Kidney tubule cell (primary cell): ENCODE data around the gene PIP4K2B.

Experiments used
- DNase-seq: peaks from one replicate; pipeline ENCODE4 v3.0.0-alpha.2; 2018; ENCODE audit warnings: low spot score

Gene PIP4K2B

DNA sequence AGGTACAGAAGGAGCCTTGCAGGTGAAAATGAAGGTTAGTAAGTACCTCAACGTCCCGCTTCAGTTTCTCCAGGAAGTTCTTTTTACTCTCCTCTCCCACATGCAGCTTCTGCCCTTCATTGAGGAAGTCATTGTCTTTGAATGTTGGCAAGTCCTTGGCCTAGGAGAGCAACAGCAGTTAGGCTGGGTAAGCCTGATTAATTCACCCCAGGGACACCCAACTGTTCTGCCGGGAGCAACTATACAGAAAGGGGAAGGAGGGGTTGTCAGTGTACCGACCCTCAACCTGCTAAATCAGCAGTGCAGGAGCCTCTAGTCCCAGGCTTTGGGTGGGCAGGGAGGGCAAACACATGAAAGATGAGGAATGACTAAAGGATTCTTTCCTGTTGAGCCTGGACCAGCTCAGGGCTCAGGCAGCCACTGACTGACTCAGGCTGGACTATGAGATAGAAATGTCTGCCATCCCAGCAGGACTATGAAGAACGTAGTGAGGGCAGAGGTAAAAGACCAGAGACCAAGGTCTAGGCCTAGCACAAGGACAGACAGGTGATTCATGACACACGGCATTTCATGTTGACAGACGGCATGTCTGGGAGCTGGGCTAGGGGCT is 21.6 kb downstream of the PIP4K2B start:
- DNase-seq = no peak

DNA sequence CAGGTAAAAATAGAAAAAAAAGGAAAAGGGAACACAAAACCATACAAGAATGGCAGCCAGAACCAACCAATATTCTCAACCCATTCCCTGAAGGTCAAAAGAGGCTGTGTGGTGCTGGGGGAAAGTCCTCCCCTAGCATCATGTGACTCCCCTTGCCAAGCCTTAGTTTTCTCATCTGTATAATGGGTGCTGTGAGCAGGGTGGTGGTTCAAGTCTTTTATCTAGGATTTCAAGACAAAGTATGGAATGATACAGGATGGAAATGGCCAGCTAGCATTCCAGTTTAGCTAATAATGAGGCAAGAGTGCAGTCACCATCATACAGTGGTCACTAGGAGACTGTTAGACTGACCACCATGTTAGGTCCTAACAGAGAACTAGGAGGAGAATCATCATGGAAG is 26.1 kb downstream of the PIP4K2B start:
- no peak for DNase-seq

DNA sequence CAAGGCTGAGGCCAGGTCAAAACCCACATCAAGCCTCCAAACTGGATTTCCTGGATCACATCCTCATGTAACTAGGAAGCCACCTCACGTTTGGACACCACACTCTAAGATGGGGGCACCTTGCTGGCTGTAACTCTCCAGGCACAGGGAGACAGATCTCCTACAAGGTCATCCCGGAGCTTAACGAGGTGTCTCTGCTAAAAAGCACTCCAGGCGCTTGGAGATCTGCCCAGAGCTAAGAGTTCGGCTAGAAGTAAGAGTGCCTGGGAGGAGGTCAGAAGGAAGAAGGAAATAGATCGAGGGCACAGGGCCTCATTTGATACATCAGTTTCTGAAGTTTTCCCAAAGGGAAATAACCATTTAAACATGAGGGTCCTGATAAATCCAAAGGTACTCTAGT is 30.9 kb downstream of the PIP4K2B start:
- DNase-seq = no peak

DNA sequence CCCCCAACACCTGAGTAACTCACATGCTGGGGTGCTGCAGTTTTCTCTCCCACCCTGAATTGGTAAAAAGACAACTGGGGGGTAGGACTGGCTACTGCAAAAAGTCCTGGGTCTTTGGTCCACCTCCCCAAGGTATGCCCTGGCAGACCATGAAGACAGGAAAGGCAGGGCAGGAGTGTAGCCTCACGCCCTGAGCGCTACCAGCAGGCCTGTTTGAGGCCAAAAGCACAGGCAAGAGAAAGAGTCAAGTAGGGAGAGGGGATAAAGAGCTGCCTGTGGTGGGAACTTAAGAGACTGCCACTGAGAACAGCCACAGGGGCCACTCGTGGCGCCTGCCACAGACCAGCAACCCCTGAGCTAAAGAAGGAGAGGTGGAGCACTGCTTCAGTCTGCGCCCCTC is 33.0 kb downstream of the PIP4K2B start:
- no peak for DNase-seq

DNA sequence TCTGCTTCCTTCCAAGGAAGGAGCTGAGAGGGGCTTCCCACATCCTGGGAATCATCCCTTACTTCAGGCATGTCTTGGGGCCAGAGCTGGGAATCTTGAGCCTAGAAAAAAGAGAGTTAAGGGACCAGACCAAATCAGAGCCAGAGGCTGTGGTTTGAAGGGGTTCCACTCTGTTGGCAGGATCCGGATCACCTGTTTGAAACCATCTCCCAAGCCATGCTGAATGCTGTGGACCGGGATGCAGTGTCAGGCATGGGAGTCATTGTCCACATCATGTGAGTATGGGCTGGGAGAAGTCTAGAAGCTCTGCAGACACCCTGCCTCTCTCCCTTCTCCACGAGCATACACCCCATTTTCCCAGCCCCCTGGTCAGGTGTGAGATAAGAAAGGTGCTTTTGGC is 37.1 kb downstream of the PIP4K2B start:
- DNase-seq = no peak

DNA sequence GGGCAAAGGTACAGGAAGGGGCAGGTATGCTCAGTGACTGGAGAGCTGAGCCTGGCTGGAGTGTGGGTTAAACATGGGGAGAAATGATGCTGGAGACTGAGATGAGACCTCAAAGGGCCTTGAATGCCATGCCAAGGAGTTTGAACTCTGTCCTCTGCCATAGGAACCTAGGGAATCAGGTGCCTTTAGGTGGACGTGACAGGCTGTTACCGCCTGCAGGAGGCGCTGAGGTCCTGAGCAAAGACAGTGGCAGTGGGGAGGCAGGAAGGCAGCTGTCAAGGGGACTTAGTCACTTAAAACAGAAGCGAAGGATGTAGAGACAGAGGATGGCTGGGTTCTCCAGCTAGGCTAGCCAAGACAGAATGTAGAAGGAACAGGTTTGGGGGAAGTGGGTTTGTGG is 37.7 kb downstream of the PIP4K2B start:
- DNase-seq = peak; percentile 64

DNA sequence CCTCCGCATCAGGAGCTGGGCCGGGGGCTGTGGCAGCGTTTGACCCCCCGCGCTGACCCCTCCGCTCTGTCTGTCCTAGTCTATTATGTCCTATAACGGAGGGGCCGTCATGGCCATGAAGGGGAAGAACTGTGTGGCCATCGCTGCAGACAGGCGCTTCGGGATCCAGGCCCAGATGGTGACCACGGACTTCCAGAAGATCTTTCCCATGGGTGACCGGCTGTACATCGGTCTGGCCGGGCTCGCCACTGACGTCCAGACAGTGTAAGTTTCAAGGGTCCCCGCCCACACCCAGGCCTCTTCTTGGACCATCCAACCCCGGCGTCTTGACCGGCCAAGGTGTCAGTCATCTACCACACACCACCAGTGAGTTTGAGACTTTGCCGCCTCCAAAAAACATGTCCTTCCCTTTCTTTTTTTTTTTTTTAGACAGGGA is 46.3 kb downstream of the PIP4K2B start:
- DNase-seq = no peak

DNA sequence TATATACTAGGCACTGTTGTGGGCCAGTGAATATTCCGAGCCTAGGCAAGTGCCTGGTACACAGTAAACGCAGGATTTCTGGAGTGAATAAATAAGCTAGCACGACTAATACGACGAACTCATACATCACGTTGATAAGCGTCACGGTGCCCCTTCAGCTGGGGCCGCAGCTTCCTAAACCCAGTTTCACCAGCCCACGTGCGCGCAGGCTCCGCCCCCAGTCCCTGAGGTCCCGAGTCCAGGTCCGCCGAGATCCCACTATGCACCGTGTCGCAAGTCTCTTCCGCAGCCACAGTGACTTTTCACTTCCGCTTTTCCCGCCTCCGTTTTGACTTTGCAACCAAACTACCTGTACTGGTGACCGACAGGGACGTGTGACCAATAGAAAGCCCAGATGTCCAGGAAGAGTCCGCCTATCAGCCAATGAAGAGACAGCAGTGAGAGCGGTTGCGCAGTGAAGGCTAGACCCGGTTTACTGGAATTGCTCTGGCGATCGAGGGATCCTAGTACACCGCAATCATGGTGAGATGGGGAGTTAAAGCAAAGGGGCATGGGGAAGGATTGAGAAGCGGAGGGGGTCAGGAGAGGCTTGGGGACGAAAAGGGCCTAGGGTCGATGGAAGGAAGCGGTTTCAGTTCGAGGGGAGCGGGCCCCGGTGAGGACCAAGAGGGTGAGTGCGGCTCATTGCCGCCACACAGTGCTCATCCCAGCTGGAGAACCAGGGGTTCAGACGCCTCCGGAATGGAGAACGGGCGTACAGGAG is 46.9 kb downstream of the PIP4K2B start, which contains the start of gene PSMB3:
PSMB3 (plus strand) TSS at position 434 of the 763 bp plus-strand sequence; CDS start at position 520, 86 bp downstream.
- DNase-seq = peak; percentile 100

DNA sequence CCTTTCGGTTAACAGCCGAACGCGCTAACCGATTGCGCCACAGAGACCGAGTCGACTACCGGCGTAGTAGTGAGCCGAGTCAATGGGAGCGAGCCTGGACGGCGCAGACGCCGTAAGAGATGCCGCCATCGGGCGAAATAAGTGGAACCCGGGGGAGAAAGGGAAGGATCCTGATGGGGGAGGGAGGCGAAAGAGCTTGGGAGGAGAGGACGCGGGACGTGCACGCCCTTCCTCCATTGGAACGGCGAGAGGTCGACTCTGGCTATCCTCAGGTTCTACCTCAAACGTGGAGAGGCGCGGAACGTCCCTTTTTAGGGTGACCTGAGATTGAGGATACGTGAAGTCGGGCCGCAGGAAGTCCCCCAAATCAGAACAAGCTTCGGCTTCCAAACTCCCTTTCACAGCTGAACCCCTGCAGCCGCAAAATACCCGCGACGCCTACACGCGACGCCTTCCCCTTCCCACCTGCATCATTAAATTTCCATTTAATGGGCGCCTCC is 47.5 kb downstream of the PIP4K2B start:
- DNase-seq = peak; percentile 85

DNA sequence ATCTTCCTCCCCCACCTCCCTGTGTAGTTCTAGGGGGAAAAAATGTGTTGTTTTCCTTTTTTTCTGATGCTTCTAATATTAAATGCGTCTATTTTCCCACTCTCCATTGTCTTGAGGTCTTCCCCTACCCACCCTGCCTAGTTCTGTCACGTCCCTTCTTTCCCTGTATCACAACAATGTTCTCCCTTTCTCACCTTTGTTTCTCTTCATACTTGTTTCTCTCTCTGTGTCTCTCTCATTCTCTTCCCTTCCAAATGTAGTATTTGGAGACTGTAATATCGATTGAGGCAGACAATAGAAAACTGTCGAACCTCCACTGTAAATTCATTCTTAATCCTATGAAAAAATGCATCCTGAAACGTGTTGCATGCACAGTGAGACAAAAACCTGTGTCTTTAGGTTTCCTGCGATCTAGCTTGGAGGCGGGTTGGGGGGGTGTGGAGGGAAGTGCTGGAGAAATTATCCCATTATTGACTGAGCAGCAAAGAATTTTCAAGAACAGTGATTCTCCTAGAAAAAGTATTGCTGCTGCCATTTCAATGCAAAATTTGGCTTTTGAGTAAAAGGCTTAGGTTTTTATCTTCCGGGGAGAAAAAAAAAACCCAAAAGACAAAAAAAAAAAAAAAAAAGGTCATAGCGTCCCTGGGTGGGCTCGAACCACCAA is 48.1 kb downstream of the PIP4K2B start:
- no peak for DNase-seq

DNA sequence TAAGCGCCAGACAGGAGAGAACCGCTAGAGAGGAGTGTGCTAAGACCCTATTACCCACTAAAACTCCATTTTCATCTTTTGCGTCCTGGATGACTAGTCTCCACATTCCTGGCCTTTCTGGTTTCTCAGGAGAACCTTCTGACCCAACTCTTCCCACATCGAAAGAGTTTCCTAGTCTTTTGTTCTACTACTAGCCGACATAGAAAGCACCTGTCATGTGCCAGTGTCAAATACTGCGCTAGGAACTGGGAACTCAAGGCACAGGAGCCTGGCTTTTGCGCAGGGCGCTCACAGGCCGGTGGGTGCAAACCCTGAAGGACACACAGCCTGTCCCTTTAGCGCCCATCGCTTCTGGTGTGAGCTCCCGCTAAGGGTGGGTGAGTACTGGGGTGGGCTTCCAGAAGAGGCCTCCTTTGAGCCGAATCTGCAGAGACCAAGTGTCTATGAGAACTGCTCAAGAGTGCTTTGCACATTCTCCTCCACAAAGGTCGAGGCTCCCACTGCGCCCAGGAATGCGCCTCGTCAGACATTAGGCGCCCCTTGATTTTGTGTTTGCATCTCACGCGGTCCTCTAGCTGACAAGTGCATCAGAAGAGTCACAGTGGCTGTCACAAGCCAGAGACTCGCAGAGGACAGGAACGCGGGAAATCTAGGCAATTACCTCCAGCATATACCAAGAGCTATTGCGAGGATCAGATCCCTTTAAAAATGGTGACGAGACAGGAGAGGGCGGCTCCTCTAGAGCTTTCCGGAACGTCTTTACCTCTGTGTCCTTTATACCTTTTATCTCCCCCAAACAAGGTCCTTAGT is 48.8 kb downstream of the PIP4K2B start:
- DNase-seq = peak; percentile 37

DNA sequence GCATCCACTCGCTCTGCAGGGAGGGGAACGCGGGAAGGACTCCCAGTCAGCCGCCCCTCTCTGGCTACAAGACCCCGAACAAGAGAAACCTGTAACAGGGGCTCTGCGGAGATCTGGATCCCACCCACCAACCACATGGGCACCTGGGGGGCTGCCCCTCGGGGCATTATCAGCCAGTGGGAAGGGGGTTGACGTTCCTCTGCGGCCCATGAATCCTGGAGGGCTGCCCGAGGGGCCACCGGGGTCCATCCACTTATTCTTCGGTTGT is 49.4 kb downstream of the PIP4K2B start:
- DNase-seq = no peak

DNA sequence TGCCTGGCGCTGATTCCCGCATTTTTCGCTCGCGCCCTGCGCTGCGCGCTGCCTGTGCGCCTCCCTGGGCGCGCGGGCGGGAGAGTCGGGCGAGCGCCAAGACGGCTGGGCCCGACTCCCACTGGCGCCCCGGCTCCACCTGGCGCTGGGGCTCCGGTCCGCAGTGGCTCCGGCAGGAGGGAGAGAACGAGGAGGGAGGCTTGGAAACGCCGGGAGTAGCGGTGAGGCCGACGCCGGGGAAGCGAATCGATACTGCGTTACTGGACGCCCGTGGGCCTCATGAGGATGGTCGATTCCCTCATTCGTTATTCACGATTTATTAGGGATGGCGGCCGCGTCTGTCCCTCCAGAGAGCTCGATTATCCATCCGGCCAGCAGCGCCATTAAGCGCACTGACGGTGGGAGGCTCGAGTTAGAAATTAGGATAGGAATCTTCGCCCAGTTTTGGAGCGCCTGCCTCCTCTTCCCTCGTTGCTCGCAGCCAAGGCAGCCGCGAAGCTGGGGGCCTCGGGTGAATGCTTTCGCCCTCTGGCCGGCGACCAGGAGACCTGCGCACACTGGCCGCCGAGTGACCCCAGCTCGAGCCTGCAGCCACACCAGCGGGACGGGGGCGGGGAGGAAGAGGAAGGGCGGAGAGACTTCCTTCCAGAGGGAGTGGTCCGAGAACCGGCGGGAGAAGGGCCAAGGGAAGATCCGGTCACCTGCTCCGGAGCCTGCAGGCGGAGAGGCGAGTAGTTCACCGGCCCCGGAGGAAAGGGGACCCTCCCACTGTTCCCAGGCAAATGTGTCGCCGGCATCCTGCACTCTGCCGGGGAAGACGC is 49.9 kb downstream of the PIP4K2B start:
- peak; percentile 89 for DNase-seq

DNA sequence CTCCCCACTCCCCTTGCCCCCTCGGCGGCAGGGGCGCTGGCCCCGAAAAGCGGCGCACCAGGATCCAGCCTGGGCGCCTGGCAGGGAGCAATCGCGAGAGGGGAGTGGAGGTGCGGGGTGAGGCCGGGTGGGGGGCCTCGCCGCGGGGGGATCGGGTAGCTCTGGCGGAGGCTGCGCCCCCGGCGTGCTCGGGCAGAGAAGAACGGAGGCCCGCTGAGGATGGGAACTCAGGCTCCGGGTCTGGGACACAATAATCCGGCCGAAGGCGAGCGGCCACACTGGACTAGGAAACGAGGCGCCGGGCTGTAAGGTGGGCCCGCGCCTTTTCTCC is 50.5 kb downstream of the PIP4K2B start:
- no peak for DNase-seq

DNA sequence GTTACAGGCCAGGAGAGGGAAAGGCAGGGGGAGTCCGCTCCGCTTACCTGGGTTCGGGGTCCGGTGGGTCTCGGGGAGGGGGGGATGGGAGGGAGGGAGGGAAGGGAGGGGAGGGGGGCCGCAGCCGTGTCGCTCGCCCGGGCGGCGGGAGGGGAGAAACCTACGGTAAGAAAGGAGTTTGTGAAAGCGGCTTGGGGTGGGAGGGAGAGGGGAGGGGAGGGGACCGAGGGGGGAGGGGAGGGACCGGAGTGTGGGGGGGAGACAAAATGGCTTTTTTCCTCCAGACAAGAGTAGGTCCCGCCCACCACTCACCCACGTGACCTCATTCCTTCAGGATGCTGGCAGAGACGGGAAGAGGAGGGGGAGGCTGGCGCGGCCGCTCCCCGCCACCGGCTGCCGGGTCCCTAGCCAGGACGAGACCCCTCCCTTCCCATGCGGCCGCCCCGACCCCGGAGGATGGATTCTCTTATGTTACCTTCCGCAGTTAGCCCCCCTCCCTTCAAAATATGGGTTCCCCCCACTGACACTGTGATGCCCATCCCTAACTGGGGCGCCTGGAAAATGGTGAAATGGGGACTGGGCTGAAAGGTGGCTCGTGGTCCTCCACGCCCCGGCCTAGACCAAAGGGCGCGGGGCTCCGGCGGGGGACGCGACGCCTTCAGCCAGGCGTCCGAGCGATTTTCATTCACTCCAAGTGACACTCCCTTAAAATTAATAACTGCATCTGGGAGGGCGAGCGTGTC is 51.0 kb downstream of the PIP4K2B start, which contains the start of gene PCGF2:
PCGF2 (minus strand) TSS at position 188 of the 743 bp plus-strand sequence. CDS start 7,934 bp downstream, outside the sequence.
- DNase-seq = peak; percentile 88

DNA sequence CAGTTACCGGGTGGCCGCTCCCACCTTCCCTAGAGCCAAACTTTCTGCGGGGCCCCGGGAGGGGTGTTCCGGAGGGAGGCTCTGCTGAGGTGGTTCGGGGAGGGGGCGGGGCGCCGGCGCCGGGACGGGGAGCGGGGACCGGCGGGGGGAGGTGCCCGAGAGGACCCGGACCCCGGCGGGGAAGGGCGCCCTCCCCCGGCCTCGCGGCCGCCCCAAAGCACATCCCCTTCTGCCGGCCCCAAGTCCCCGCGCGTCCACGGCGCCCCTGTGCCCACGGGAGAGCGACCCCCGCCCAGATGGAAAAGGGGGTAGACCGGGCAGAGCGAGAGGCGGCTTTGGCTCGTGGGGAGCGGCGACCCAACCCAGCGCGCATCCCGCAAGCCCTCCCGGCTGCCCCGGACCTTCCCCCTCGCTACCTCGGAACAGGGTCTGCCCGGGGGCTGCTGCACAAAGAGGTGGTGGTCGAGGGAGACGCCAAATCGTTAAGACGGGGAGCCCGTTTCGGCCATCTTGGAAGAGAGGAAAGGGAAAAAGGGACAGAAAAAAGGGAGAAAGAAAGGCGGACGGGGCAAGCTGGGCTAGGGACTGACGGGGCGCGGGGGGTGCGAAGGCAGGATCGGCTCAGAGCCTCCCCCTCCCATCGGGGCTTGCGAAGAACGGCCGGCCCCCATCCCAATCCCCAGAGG is 51.8 kb downstream of the PIP4K2B start:
- DNase-seq = no peak

DNA sequence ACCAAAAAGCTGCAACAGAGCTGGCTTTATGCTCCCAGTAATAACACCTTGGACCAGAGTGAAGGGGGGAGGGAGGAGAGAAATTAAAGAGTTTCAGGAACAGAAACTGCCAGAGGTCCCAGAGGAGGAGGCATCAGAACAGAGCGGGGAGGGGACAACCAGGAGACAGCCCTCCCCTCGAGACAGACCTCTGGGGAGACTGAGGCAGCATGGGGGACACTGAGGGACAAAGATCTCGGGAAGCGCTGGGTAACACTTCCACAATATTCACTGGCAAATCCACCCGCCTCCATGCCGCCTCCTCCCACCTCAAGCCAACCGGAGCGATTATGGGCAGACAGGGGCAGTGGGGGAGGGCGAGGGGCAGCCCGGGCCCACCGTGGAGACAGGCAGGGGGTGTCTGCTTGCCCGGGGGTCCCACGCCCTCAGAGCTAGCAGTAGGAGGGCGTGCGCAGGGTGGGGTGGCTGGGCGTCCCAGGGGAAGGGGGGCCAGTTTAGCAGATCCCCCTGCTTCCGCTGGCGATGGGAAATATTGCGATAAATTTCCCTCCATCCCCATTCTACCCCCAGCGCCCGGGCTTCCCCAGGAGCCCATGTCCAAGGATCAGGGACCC is 52.4 kb downstream of the PIP4K2B start:
- no peak for DNase-seq

DNA sequence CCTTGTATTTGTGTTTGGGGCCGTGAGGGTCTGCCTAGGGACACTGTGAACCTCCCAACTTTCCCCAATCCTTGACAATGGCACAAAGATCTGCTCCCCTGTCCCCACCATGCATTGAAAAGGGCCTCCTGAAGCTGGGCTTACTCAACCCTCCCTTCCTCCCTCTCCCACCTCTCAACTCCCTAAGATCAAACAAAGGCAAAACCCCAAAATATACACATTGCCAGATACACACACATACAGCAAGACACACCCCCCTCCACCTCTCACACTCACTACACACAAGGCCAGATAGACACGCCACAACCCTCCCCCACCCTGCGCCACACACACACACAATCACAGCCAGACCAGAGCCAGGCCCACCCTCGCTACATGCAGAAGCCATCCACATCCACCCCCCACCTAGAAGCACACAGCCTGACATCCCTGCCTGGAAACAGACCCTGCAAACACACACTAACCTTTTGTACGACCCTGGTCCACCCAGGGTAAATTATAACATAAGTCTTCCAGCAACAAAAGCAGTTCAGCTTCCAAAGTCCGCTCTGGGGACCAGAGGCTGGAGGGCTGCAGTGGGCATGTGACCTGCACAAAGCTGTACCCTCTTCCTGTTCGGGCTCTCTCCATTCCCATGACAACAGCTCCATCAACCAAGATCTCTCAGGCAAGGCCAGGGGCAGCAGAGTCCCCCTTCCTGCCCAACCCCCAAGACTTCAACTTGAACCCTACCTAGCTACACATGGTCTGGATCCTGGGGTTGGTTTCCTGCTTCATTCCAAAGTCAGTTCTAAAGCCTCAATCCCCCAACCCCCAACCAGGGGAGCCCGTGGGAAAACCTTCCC is 53.1 kb downstream of the PIP4K2B start:
- DNase-seq = no peak

DNA sequence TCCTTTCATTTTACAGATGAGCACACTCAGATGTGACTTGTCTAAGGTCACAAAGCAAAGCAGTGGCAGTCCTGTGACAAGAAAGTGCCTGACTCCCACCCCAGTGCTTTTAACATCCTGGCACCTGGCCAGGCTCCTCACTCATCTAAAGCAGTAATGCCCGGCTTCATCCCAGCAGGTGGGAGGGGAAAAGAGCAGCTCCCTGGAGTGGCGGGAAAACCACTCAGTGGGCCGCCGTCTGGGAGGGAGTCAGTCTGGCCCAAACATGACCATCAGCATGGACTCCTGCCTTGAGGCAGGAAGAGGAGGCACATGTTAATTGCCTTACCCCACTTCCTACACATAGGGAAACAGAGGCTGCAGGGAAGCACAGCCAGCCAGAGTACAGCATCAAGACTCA is 53.8 kb downstream of the PIP4K2B start:
- DNase-seq = peak; percentile 30
